Stimulated activated CD4-positive, alpha-beta T cell treated with anti-CD3 and anti-CD28 coated beads, TNF-alpha, amount 100 ng/mL, for 48 hours (primary cell): ENCODE results near the gene COL7A1.

Experiments
- DNase-seq, 3 donors: peaks; one replicate each; pipeline ENCODE4 v3.0.0-alpha.2; 2020; ENCODE audit warnings: low read depth in 3 of 3

COL7A1 gene

GRCh38 chr3:48595075-48595525 lies at the start of gene COL7A1:
TSS of gene COL7A1 (minus strand) at chr3:48595329. CDS start at chr3:48595159, 170 bp downstream.
- no peak for DNase-seq

- DNase-seq, result no peak
These were observed 47.5 kb upstream of the COL7A1 start for GRCh38 chr3:48642605-48643004.

GRCh38 chr3:48641396-48641795 lies 46.3 kb upstream of the COL7A1 start:
- no peak for DNase-seq

- DNase-seq, result no peak
These were observed 44.9 kb upstream of the COL7A1 start for GRCh38 chr3:48639944-48640606.

- DNase-seq, result no peak
These were observed 42.2 kb upstream of the COL7A1 start for GRCh38 chr3:48637305-48637704.

- no peak for DNase-seq
These were observed 41.1 kb upstream of the COL7A1 start for GRCh38 chr3:48636149-48636655.

- DNase-seq, result peak; percentile 89 to 94 (median 94)
These were observed 40.3 kb upstream of the COL7A1 start, which contains the start of gene SLC26A6 for GRCh38 chr3:48635222-48636021. TSS of gene SLC26A6 (minus strand) at chr3:48635461. CDS start at chr3:48635393, 68 bp downstream.

- DNase-seq, result peak in 2 of 3 donors; percentile 14 to 54
These were observed 39.6 kb upstream of the COL7A1 start for GRCh38 chr3:48634661-48635221.

- DNase-seq, result no peak
These were observed 38.6 kb upstream of the COL7A1 start for GRCh38 chr3:48633743-48634142.

- DNase-seq, result no peak
These were observed 38.1 kb upstream of the COL7A1 start for GRCh38 chr3:48633256-48633655.

- DNase-seq, result no peak
These were observed 36.7 kb upstream of the COL7A1 start for GRCh38 chr3:48631516-48632448.

- DNase-seq, result no peak
These were observed 35.7 kb upstream of the COL7A1 start for GRCh38 chr3:48630833-48631232.

- DNase-seq, result no peak
These were observed 35.3 kb upstream of the COL7A1 start for GRCh38 chr3:48630407-48630806.

GRCh38 chr3:48629894-48630293 lies 34.8 kb upstream of the COL7A1 start:
- no peak for DNase-seq

GRCh38 chr3:48628277-48629017 lies 33.3 kb upstream of the COL7A1 start:
- DNase-seq, result no peak

GRCh38 chr3:48625600-48625999 lies 30.5 kb upstream of the COL7A1 start:
- DNase-seq, result no peak

- DNase-seq, result no peak
These were observed 29.6 kb upstream of the COL7A1 start for GRCh38 chr3:48624767-48625166.

- no peak for DNase-seq
These were observed 28.9 kb upstream of the COL7A1 start for GRCh38 chr3:48623851-48624547.

GRCh38 chr3:48621461-48621869 lies 26.3 kb upstream of the COL7A1 start, which contains the start of gene TMEM89:
TSS of gene TMEM89 (minus strand) at chr3:48621769. CDS start at chr3:48621756, 13 bp downstream.
- DNase-seq, result no peak
